Activated CD4-positive, alpha-beta T cell treated with anti-CD3 and anti-CD28 coated beads, Interleukin-2, Interleukin-6, amounts not matched to agents 100 ng/mL and 50 ng/mL, durations not matched to agents 16 hours and 8 hours (primary cell): ENCODE results near the gene ZNF718.
"Not testable (repeated sequence)": the region's sequence is repeated elsewhere in the genome, so short reads cannot be mapped to it uniquely, and the experiment has no call there.

Experiments used
- DNase-seq: peaks from one replicate; pipeline ENCODE4 v3.0.0-alpha.2; 2020

Gene ZNF718

GRCh38 chr4:161496-162284, 37.4 kb downstream of the ZNF718 start:
- DNase-seq: no peak

GRCh38 chr4:169640-170039, 45.3 kb downstream of the ZNF718 start:
- DNase-seq: not testable (repeated sequence)

GRCh38 chr4:171318-171717, 47.0 kb downstream of the ZNF718 start:
- not testable (repeated sequence) for DNase-seq

- DNase-seq: no peak
These were observed 49.5 kb downstream of the ZNF718 start for GRCh38 chr4:173666-174314.

GRCh38 chr4:175986-176385, 51.7 kb downstream of the ZNF718 start:
- DNase-seq: no peak

- DNase-seq: no peak
These were observed 52.7 kb downstream of the ZNF718 start for GRCh38 chr4:176995-177394.

- DNase-seq: not testable (repeated sequence)
These were observed 57.9 kb downstream of the ZNF718 start for GRCh38 chr4:182225-182624.

- DNase-seq: no peak
These were observed 63.8 kb downstream of the ZNF718 start for GRCh38 chr4:188091-188490.

- not testable (repeated sequence) for DNase-seq
These were observed 70.9 kb downstream of the ZNF718 start for GRCh38 chr4:195159-195558.

GRCh38 chr4:200936-201335, 76.6 kb downstream of the ZNF718 start:
- DNase-seq: no peak

GRCh38 chr4:202822-203221, 78.5 kb downstream of the ZNF718 start:
- not testable (repeated sequence) for DNase-seq

- no peak for DNase-seq
These were observed 80.9 kb downstream of the ZNF718 start for GRCh38 chr4:205097-205756.

- no peak for DNase-seq
These were observed 81.8 kb downstream of the ZNF718 start for GRCh38 chr4:206054-206453.

- DNase-seq: not testable (repeated sequence)
These were observed 84.3 kb downstream of the ZNF718 start for GRCh38 chr4:208416-209096.

- no peak for DNase-seq
These were observed 86.8 kb downstream of the ZNF718 start for GRCh38 chr4:211033-211511.

- no peak for DNase-seq
These were observed 88.3 kb downstream of the ZNF718 start for GRCh38 chr4:212438-213188.

GRCh38 chr4:213189-213535, 88.9 kb downstream of the ZNF718 start:
- DNase-seq: not testable (repeated sequence)
